Endothelial cell of umbilical vein (primary cell): ENCODE results near the gene ANKS1B.

Source experiments
- CTCF ChIP-seq, 2 donors: IDR thresholded peaks; 1 replicate in 1 of 2; 2 replicates in 1 of 2; pipeline ENCODE4 v1.5.1; 2011; ENCODE audit warnings: low read length in 2 of 2, mild to moderate bottlenecking in 2 of 2, moderate library complexity in 2 of 2, control low read depth in 1 of 2, inconsistent platforms in 1 of 2, low read depth in 1 of 2; ENCODE audit not compliant: insufficient read depth in 1 of 2; ENCODE audit errors: extremely low read depth in 1 of 2
- EZH2 ChIP-seq: IDR thresholded peaks from 2 replicates; pipeline ENCODE4 v1.6.1; 2012; ENCODE audit warnings: borderline replicate concordance, low read depth, mild to moderate bottlenecking, moderate library complexity, low read length, inconsistent platforms; ENCODE audit not compliant: severe bottlenecking
- JUN ChIP-seq: IDR thresholded peaks from 2 replicates; pipeline ENCODE4 v1.6.1; 2011; ENCODE audit warnings: borderline replicate concordance, low read depth; ENCODE audit not compliant: insufficient read length, insufficient read depth
- MAX ChIP-seq: IDR thresholded peaks from 2 replicates; pipeline ENCODE4 v1.6.1; 2011; ENCODE audit not compliant: insufficient read depth, insufficient read length
- POLR2A ChIP-seq: IDR thresholded peaks from 2 replicates; pipeline ENCODE4 v1.6.1; 2012; ENCODE audit warnings: low read depth, mild to moderate bottlenecking, control low read depth, low read length

DNA sequence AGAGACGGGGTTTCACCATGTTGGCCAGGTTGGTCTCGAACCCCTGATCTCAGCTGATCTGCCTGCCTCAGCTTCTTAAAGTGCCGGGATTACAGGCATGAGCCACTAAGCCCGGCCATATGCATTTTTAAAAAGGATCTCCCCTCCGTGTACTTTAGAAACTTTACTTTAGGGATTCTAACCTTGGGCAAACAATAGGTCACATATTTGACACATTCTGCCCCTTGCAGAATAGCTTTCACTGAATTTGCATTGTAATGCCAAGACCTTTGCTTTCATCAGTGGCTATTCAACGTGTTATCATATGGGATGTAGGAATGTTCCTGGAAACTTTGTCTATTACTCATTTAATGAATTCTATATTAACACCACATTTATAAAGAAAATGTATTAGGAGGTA lies 11.4 kb upstream of the ANKS1B start:
- TF ChIP-seq EZH2 (no peak), POLR2A (no peak), CTCF (IDR thresholded peaks at IDR 0.05; ENCODE audit: extremely low read depth in 1 of 2, insufficient read depth in 1 of 2, low read depth in 1 of 2, low read length in 2 of 2) (no peak), JUN (no peak), MAX (no peak)
